Tibial artery (tissue), 4 donors: ENCODE measurements around the gene TMEM204.

Experiments used
- DNase-seq, 2 donors: peaks; one replicate each; pipeline ENCODE4 v3.0.0-alpha.2; 2019
- H3K27ac ChIP-seq, 2 donors: fragments of 200-600 bp; sonication (generic) in 1 of 2; 1 replicate in 1 of 2; 2 replicates in 1 of 2; pipeline ENCODE4 v1.5.1; 2018 to 2019; ENCODE audit warnings: mild to moderate bottlenecking in 1 of 2
- H3K27me3 ChIP-seq, 2 donors: fragments of 200-600 bp; sonication (generic) in 1 of 2; one replicate each; pipeline versions ENCODE4 v1.5.1 to v1.6.0; 2016 to 2019
- H3K36me3 ChIP-seq, 3 donors: fragments of 200-600 bp; sonication (generic) in 2 of 3; one replicate each; pipeline ENCODE4 v1.5.1; 2016 to 2019; ENCODE audit warnings: mild to moderate bottlenecking in 2 of 3
- H3K4me1 ChIP-seq, 4 donors: fragments of 200-600 bp; sonication (generic) in 2 of 4; 1 replicate in 3 of 4; 2 replicates in 1 of 4; pipeline ENCODE4 v1.5.1; 2016 to 2019
- H3K4me3 ChIP-seq, 2 donors: fragments of 200-600 bp; sonication (generic) in 1 of 2; 1 replicate in 1 of 2; 2 replicates in 1 of 2; pipeline ENCODE4 v1.5.1; 2018 to 2019; ENCODE audit warnings: mild to moderate bottlenecking in 2 of 2
- H3K9me3 ChIP-seq, 3 donors: fragments of 200-600 bp; sonication (generic) in 1 of 3; one replicate each; pipeline ENCODE4 v1.5.1; 2016 to 2019
- intact Hi-C: fragments of 100-400 bp; cut with DNase I; formaldehyde crosslinking; loops from one replicate; pipeline ENCODE4 v1.15.0; 2023; ENCODE audit warnings: low total_unique reads
- TF ChIP-seq, protein P1 (sequence below), 2 experiments: fragments of 200-600 bp in 1 of 2; fragments of 450-650 bp in 1 of 2; IDR thresholded peaks; one replicate each; pipeline ENCODE4 v1.5.1; 2017 to 2019; ENCODE audit warnings: antibody characterized with exemption in 2 of 2, mild to moderate bottlenecking in 1 of 2, moderate library complexity in 1 of 2

The TMEM204 gene

GRCh38 chr16:1532081-1532760 lies 1.2 kb upstream of the TMEM204 start:
- DNase-seq: peak; percentile 81 to 92
- intact Hi-C loops: no loop called here
- Histone ChIP-seq H3K27me3 (no peaks in the 10 kb centered on the region), H3K4me1 (peaks cover 0 to 65% (median 49%) of the 10 kb centered on the region in 4 donors), H3K27ac (peak overlapping the region; percentile 86 to 92), H3K4me3 (peak overlapping the region; percentile 67 to 73), H3K36me3 (peaks cover 20 to 22% (median 21%) of the 10 kb centered on the region in 3 donors), H3K9me3 (no peaks in the 10 kb centered on the region)
- TF ChIP-seq, protein P1, sequence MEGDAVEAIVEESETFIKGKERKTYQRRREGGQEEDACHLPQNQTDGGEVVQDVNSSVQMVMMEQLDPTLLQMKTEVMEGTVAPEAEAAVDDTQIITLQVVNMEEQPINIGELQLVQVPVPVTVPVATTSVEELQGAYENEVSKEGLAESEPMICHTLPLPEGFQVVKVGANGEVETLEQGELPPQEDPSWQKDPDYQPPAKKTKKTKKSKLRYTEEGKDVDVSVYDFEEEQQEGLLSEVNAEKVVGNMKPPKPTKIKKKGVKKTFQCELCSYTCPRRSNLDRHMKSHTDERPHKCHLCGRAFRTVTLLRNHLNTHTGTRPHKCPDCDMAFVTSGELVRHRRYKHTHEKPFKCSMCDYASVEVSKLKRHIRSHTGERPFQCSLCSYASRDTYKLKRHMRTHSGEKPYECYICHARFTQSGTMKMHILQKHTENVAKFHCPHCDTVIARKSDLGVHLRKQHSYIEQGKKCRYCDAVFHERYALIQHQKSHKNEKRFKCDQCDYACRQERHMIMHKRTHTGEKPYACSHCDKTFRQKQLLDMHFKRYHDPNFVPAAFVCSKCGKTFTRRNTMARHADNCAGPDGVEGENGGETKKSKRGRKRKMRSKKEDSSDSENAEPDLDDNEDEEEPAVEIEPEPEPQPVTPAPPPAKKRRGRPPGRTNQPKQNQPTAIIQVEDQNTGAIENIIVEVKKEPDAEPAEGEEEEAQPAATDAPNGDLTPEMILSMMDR (IDR thresholded peaks at IDR 0.05): no peak

- TF ChIP-seq, protein P1 (IDR thresholded peaks at IDR 0.05): no peak
- Histone ChIP-seq H3K4me3 (peak overlapping the region; percentile 67 to 73), H3K4me1 (peaks cover 0 to 70% (median 49%) of the 10 kb centered on the region in 4 donors), H3K36me3 (peaks cover 25 to 27% (median 27%) of the 10 kb centered on the region in 3 donors), H3K9me3 (no peaks in the 10 kb centered on the region), H3K27ac (peak overlapping the region; percentile 86 to 92), H3K27me3 (no peaks in the 10 kb centered on the region)
- intact Hi-C loops: no loop called here
- DNase-seq: no peak
Observed at GRCh38 chr16:1532771-1533170, 695 bp upstream of the TMEM204 start.

DNA sequence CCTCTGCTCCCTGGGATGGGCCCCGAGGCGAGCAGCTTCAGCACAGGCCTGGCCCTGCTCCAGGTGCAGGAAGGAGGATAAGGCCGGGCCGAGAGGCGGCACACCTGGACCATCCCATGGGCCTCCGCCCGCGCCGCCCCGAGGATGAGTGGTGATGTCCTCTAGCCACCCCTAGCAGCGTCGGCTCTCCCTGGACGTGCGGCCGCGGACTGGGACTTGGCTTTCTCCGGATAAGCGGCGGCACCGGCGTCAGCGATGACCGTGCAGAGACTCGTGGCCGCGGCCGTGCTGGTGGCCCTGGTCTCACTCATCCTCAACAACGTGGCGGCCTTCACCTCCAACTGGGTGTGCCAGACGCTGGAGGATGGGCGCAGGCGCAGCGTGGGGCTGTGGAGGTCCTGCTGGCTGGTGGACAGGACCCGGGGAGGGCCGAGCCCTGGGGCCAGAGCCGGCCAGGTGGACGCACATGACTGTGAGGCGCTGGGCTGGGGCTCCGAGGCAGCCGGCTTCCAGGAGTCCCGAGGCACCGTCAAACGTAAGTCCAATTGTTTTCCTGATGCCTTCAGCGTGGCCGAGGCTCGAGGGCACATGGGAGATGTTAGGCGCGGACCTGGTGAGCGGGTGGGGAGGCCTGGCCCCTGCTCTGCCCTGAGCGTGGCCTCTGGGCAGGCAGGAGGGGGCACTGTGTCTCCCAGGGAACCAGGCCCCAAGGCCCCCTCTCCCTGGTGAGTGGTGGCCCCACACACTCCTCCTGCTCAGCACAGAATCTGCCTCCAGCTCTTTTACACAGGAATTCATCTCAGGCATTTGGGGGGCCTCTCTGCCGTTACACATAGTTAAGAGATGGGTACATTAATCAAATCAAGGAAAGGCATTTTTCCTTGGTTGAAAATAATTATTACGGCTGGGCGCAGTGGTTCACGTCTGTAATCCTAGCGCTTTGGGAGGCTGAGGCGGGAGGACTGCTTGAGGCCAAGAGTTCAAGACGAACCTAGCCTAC lies 855 bp downstream of the TMEM204 start:
- DNase-seq: no peak
- Histone ChIP-seq H3K27me3 (no peaks in the 10 kb centered on the region), H3K27ac (peak overlapping the region; percentile 86 to 92), H3K36me3 (peaks cover 35 to 42% (median 41%) of the 10 kb centered on the region in 3 donors), H3K9me3 (no peaks in the 10 kb centered on the region), H3K4me3 (peak overlapping the region; percentile 67 to 73), H3K4me1 (peaks cover 0 to 76% (median 53%) of the 10 kb centered on the region in 4 donors)
- TF ChIP-seq, protein P1 (IDR thresholded peaks at IDR 0.05): no peak
- intact Hi-C loops: no loop called here

GRCh38 chr16:1535391-1536291 lies 2.2 kb downstream of the TMEM204 start:
- Histone ChIP-seq H3K36me3 (peaks cover 40 to 56% (median 51%) of the 10 kb centered on the region in 3 donors), H3K4me1 (peaks cover 0 to 71% (median 51%) of the 10 kb centered on the region in 4 donors), H3K9me3 (no peaks in the 10 kb centered on the region), H3K27ac (peak overlapping the region in 1 of 2 donors; percentile 92), H3K4me3 (peak overlapping the region; percentile 67 to 73), H3K27me3 (no peaks in the 10 kb centered on the region)
- intact Hi-C loops: no loop called here
- DNase-seq: no peak
- TF ChIP-seq, protein P1 (IDR thresholded peaks at IDR 0.05): no peak

DNA sequence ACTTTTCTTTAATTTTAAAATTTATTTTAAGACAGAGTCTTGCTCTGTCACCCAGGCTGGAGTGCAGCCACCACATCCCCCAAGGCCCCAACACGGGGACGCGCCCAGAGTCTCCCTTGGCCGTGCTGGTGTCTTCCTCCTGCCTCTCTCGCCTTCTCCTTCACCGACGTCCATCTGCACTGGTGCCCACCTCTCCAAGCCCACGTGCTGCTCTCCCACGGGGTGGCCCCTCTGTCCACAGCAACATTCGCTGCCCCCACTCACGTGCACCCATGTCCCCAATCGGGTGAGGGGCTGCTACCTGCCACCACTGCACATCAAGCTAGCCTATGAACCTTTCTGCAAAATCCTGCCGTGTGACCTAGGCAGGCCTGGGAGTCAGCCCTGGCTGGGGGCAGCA lies 3.1 kb downstream of the TMEM204 start:
- intact Hi-C loops: no loop called here
- DNase-seq: no peak
- peak overlapping the region in 1 of 2 donors; percentile 6 for H3K27ac ChIP-seq
- no peaks in the 10 kb centered on the region for H3K27me3 ChIP-seq
- peaks cover 40 to 65% (median 60%) of the 10 kb centered on the region in 3 donors for H3K36me3 ChIP-seq
- peaks cover 0 to 63% (median 45%) of the 10 kb centered on the region in 4 donors for H3K4me1 ChIP-seq
- H3K9me3 ChIP-seq: no peaks in the 10 kb centered on the region
- TF ChIP-seq, protein P1 (IDR thresholded peaks at IDR 0.05): no peak
- peak overlapping the region; percentile 67 to 73 for H3K4me3 ChIP-seq
